K562 (cell line): Measurements from ENCODE around the gene DGCR8. TPM values are rescaled to one million over a fixed set of nuclear protein-coding genes. Genes with fewer than 3 reads are reported as not detected.

Source experiments
- KDM1A ChIP-seq, 2 experiments: fragments of 450-650 bp; IDR thresholded peaks; 2 replicates each; pipeline ENCODE4 v1.6.1; 2016; ENCODE audit warnings: mild to moderate bottlenecking in 2 of 2
- KDM2B ChIP-seq: fragments of 250-450 bp; sonication (Bioruptor Pico); IDR thresholded peaks from 2 replicates; pipeline ENCODE4 v1.8.0; 2021; ENCODE audit warnings: mild to moderate bottlenecking, moderate library complexity
- RBM17 ChIP-seq: fragments of 200-400 bp; formaldehyde crosslinking; IDR thresholded peaks from 2 replicates; pipeline ENCODE4 v1.6.1; 2017; ENCODE audit warnings: low read depth, mild to moderate bottlenecking, low read length, borderline replicate concordance
- SMARCA4 ChIP-seq: fragments of 450-650 bp; IDR thresholded peaks from 2 replicates; pipeline ENCODE4 v1.6.1; 2016
- TCFL5 ChIP-seq: fragments of 250-450 bp; sonication (Bioruptor Pico); conservative IDR thresholded peaks from 2 replicates; pipeline ENCODE4 v1.6.1; 2021; ENCODE audit warnings: mild to moderate bottlenecking, moderate library complexity, matching md5 sums
- ZNF274 ChIP-seq: IDR thresholded peaks from 2 replicates; pipeline ENCODE4 v1.6.1; 2011; ENCODE audit warnings: low read depth, mild to moderate bottlenecking, low read length, moderate library complexity, borderline replicate concordance
- ZNF589 ChIP-seq: fragments of 200-800 bp; sonication (Bioruptor generic); IDR thresholded peaks from 2 replicates; pipeline ENCODE4 v1.6.1; 2016; ENCODE audit warnings: low read depth, missing genetic modification characterization, missing compliant biosample characterization
- polyA plus RNA-seq, 8 experiments: library from polyadenylated mRNA; depleted of rRNA in 4 of 8; stranded (reverse) in 5 of 8; unstranded in 3 of 8; fragments of >200 nt; fragmentation: Nextera tagmentation in 2 of 8; fragmentation: Illumina TruSeq in 1 of 8; extraction: Ambion mirVana in 2 of 8; extraction: Trizol in 1 of 8; gene quantifications; 2 replicates each; pipeline versions ENCODE4 v1.2.1 to v1.2.3, GENCODE V29; 2011 to 2014; ENCODE audit warnings: inconsistent platforms in 1 of 8, missing spikeins in 1 of 8
- total RNA-seq, 7 experiments: library from RNA; depleted of rRNA in 6 of 7; stranded (reverse); fragments of >200 nt in 6 of 7; fragmentation: Illumina TruSeq in 2 of 7; extraction: Trizol in 2 of 7; gene quantifications; 2 replicates each; pipeline versions ENCODE4 v1.2.1 to v1.2.3, GENCODE V29; 2011 to 2021; ENCODE audit warnings: low replicate concordance in 1 of 7
- TF ChIP-seq, protein P1 (sequence below): sonication (generic); formaldehyde crosslinking; IDR thresholded peaks from 2 replicates; pipeline ENCODE4 v1.8.1; 2023; ENCODE audit warnings: missing genetic modification reagents, mild to moderate bottlenecking, borderline replicate concordance
- TF ChIP-seq, protein P2 (sequence below): sonication (generic); formaldehyde crosslinking; IDR thresholded peaks from 2 replicates; pipeline ENCODE4 v1.9.0; 2022; ENCODE audit warnings: mild to moderate bottlenecking, missing genetic modification reagents
- TF ChIP-seq, protein P3 (sequence below): fragments of 250-450 bp; sonication (Bioruptor Pico); IDR thresholded peaks from 2 replicates; pipeline ENCODE4 v1.9.0; 2021; ENCODE audit warnings: mild to moderate bottlenecking
- TF ChIP-seq, protein P4 (sequence below): sonication (generic); formaldehyde crosslinking; IDR thresholded peaks from 2 replicates; pipeline ENCODE4 v1.8.1; 2023; ENCODE audit warnings: mild to moderate bottlenecking, missing genetic modification reagents
- TF ChIP-seq, protein P5 (sequence below): fragments of 450-650 bp; IDR thresholded peaks from 2 replicates; pipeline ENCODE4 v1.7.0; 2016; ENCODE audit warnings: borderline replicate concordance

DGCR8 gene
- total and polyA plus RNA-seq, 9 of the 15 experiments (the other 6 are each of a cell fraction or from before 2014, with no cell fraction given): 5.9 to 144 (median 80.1) TPM

DNA sequence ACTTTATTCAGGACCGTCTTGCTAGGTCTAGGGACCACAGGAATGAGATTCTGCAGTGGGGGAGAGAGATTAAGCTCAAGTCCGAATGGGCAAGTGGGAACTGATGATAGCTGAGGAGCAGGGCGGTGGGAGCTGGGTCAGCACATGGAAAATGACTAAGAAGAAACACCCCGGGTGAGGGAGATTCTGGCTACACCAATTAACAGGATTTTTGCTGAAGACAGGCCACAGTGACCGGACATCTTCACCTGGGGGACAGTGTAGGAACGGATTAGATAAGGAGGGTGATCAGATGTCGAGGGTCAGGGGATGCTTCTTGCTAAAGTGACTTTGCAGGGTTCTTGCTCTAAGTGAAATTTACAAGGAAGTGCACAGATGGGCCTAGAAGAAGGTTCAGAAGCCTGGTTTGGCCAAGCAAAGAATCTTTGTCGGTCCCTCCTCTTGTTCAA lies 8.5 kb upstream of the DGCR8 start (continued):
- TF ChIP-seq, protein P1, sequence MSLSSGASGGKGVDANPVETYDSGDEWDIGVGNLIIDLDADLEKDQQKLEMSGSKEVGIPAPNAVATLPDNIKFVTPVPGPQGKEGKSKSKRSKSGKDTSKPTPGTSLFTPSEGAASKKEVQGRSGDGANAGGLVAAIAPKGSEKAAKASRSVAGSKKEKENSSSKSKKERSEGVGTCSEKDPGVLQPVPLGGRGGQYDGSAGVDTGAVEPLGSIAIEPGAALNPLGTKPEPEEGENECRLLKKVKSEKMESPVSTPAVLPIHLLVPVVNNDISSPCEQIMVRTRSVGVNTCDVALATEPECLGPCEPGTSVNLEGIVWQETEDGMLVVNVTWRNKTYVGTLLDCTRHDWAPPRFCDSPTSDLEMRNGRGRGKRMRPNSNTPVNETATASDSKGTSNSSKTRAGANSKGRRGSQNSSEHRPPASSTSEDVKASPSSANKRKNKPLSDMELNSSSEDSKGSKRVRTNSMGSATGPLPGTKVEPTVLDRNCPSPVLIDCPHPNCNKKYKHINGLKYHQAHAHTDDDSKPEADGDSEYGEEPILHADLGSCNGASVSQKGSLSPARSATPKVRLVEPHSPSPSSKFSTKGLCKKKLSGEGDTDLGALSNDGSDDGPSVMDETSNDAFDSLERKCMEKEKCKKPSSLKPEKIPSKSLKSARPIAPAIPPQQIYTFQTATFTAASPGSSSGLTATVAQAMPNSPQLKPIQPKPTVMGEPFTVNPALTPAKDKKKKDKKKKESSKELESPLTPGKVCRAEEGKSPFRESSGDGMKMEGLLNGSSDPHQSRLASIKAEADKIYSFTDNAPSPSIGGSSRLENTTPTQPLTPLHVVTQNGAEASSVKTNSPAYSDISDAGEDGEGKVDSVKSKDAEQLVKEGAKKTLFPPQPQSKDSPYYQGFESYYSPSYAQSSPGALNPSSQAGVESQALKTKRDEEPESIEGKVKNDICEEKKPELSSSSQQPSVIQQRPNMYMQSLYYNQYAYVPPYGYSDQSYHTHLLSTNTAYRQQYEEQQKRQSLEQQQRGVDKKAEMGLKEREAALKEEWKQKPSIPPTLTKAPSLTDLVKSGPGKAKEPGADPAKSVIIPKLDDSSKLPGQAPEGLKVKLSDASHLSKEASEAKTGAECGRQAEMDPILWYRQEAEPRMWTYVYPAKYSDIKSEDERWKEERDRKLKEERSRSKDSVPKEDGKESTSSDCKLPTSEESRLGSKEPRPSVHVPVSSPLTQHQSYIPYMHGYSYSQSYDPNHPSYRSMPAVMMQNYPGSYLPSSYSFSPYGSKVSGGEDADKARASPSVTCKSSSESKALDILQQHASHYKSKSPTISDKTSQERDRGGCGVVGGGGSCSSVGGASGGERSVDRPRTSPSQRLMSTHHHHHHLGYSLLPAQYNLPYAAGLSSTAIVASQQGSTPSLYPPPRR (CRISPR knock-in tag): no peak
- no peak for TF ChIP-seq SMARCA4
- no peak for TF ChIP-seq TCFL5 (CRISPR knock-in tag)
- TF ChIP-seq KDM1A (IDR thresholded peaks at IDR 0.05): no peak
- no peak for TF ChIP-seq ZNF274
- no peak for TF ChIP-seq ZNF589
- TF ChIP-seq RBM17: no peak
- TF ChIP-seq, protein P2, sequence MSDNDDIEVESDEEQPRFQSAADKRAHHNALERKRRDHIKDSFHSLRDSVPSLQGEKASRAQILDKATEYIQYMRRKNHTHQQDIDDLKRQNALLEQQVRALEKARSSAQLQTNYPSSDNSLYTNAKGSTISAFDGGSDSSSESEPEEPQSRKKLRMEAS (CRISPR knock-in tag): no peak
- TF ChIP-seq, protein P3, sequence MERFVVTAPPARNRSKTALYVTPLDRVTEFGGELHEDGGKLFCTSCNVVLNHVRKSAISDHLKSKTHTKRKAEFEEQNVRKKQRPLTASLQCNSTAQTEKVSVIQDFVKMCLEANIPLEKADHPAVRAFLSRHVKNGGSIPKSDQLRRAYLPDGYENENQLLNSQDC: no peak
- TF ChIP-seq, protein P4, sequence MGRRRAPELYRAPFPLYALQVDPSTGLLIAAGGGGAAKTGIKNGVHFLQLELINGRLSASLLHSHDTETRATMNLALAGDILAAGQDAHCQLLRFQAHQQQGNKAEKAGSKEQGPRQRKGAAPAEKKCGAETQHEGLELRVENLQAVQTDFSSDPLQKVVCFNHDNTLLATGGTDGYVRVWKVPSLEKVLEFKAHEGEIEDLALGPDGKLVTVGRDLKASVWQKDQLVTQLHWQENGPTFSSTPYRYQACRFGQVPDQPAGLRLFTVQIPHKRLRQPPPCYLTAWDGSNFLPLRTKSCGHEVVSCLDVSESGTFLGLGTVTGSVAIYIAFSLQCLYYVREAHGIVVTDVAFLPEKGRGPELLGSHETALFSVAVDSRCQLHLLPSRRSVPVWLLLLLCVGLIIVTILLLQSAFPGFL (CRISPR knock-in tag): no peak
- TF ChIP-seq KDM2B: 0 out of 2 replicates have a peak, but pooled peaks have one; percentile 75
- TF ChIP-seq, protein P5, sequence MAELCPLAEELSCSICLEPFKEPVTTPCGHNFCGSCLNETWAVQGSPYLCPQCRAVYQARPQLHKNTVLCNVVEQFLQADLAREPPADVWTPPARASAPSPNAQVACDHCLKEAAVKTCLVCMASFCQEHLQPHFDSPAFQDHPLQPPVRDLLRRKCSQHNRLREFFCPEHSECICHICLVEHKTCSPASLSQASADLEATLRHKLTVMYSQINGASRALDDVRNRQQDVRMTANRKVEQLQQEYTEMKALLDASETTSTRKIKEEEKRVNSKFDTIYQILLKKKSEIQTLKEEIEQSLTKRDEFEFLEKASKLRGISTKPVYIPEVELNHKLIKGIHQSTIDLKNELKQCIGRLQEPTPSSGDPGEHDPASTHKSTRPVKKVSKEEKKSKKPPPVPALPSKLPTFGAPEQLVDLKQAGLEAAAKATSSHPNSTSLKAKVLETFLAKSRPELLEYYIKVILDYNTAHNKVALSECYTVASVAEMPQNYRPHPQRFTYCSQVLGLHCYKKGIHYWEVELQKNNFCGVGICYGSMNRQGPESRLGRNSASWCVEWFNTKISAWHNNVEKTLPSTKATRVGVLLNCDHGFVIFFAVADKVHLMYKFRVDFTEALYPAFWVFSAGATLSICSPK: no peak
